Esophagus squamous epithelium (tissue), 5 donors: ENCODE measurements around the gene MPP4. TPM values are rescaled to one million over a fixed set of nuclear protein-coding genes. Genes with fewer than 3 reads are reported as not detected.
"Not testable (repeated sequence)": the region's sequence is repeated elsewhere in the genome, so short reads cannot be mapped to it uniquely, and the experiment has no call there.

Source experiments
- DNase-seq: peaks from one replicate; lab custom pipeline; 2025; lab: John Stamatoyannopoulos, UW
- H3K27ac ChIP-seq, 4 donors: fragments of 200-600 bp; sonication (generic); one replicate each; pipeline ENCODE4 v1.5.1; 2016 to 2019; ENCODE audit warnings: mild to moderate bottlenecking in 1 of 4
- H3K27me3 ChIP-seq, 4 donors: fragments of 200-600 bp; sonication (generic); 1 replicate in 3 of 4; 2 replicates in 1 of 4; pipeline versions ENCODE4 v1.5.1 to v1.6.0; 2017 to 2021; ENCODE audit warnings: antibody characterized with exemption in 1 of 4
- H3K36me3 ChIP-seq, 3 donors: fragments of 200-600 bp; sonication (generic); one replicate each; pipeline ENCODE4 v1.5.1; 2016 to 2019
- H3K4me1 ChIP-seq, 3 donors: fragments of 200-600 bp; sonication (generic); one replicate each; pipeline ENCODE4 v1.5.1; 2017 to 2019
- H3K4me3 ChIP-seq, 4 donors: fragments of 200-600 bp; sonication (generic); 1 replicate in 3 of 4; 2 replicates in 1 of 4; pipeline ENCODE4 v1.5.1; 2016 to 2019; ENCODE audit warnings: mild to moderate bottlenecking in 2 of 4, moderate library complexity in 1 of 4
- H3K9me3 ChIP-seq, 3 donors: fragments of 200-600 bp; sonication (generic); one replicate each; pipeline ENCODE4 v1.5.1; 2016 to 2019
- CTCF ChIP-seq, 6 experiments: fragments of 450-650 bp in 4 of 6; fragments of 200-600 bp in 2 of 6; sonication (generic) in 2 of 6; IDR thresholded peaks; one replicate each; pipeline ENCODE4 v1.5.1; 2016 to 2019; ENCODE audit warnings: antibody characterized with exemption in 6 of 6, mild to moderate bottlenecking in 4 of 6, moderate library complexity in 4 of 6
- POLR2A ChIP-seq, 4 donors: fragments of 450-650 bp; IDR thresholded peaks; one replicate each; pipeline ENCODE4 v1.6.1; 2017; ENCODE audit warnings: antibody characterized with exemption in 4 of 4, mild to moderate bottlenecking in 4 of 4, moderate library complexity in 3 of 4
- WGBS, 2 donors: methylation state at CpG; one replicate each; pipeline ENCODE4 v1.1.5; 2018; 5-methylcytosine and 5-hydroxymethylcytosine counted together
- intact Hi-C: fragments of 100-400 bp; cut with DNase I; formaldehyde crosslinking; loops from one replicate; pipeline ENCODE4 v1.15.0; 2022
- total RNA-seq, 4 donors: library from RNA; depleted of rRNA; stranded (reverse); fragments of >200 nt; gene quantifications; one replicate each; pipeline ENCODE4 v1.1.0, GENCODE V29; 2016
- donor health status: DM: yes; HTN: yes; CAD: no.

Gene MPP4
- total RNA-seq, 4 donors from 2014 or later, result 0.19 TPM; not detected in 3

- 60 to 84% methylated on average over 3 to 6 of the region's 6 CpGs for WGBS, 2 donors
- Histone ChIP-seq H3K36me3 (no peaks in the 10 kb centered on the region), H3K9me3 (no peaks in the 10 kb centered on the region), H3K27ac (no peak overlapping the region), H3K27me3 (peaks cover 0 to 7% (median 0%) of the 10 kb centered on the region in 4 donors), H3K4me1 (no peaks in the 10 kb centered on the region), H3K4me3 (no peak overlapping the region)
- no peak for DNase-seq
- intact Hi-C loops, result no loop called here
- no peak for TF ChIP-seq POLR2A (IDR thresholded peaks at IDR 0.05)
- TF ChIP-seq CTCF (IDR thresholded peaks at IDR 0.05), result no peak
Observed at GRCh38 chr2:201678401-201678800, 20.0 kb downstream of the MPP4 start.

GRCh38 chr2:201675454-201675853 lies 23.0 kb downstream of the MPP4 start:
- Histone ChIP-seq H3K4me1 (no peaks in the 10 kb centered on the region), H3K36me3 (no peaks in the 10 kb centered on the region), H3K27me3 (no peaks in the 10 kb centered on the region), H3K9me3 (no peaks in the 10 kb centered on the region), H3K4me3 (no peak overlapping the region), H3K27ac (no peak overlapping the region)
- TF ChIP-seq CTCF (IDR thresholded peaks at IDR 0.05), result no peak
- no peak for TF ChIP-seq POLR2A (IDR thresholded peaks at IDR 0.05)
- WGBS, 2 donors, result 37 to 57% methylated on average over 3 to 4 of the region's 4 CpGs
- intact Hi-C loops, result no loop called here
- DNase-seq, result no peak

- Histone ChIP-seq H3K9me3 (no peaks in the 10 kb centered on the region), H3K4me3 (no peak overlapping the region), H3K27me3 (no peaks in the 10 kb centered on the region), H3K27ac (no peak overlapping the region), H3K4me1 (no peaks in the 10 kb centered on the region), H3K36me3 (no peaks in the 10 kb centered on the region)
- WGBS, 2 donors, result 71% methylated on average over 3 of the region's 3 CpGs
- intact Hi-C loops, result no loop called here
- DNase-seq, result no peak
- TF ChIP-seq CTCF (IDR thresholded peaks at IDR 0.05), result no peak
- no peak for TF ChIP-seq POLR2A (IDR thresholded peaks at IDR 0.05)
Observed at GRCh38 chr2:201674794-201675193, 23.6 kb downstream of the MPP4 start.

- WGBS, 2 donors, result 53 to 83% methylated on average over 3 of the region's 3 CpGs
- no peak for TF ChIP-seq POLR2A (IDR thresholded peaks at IDR 0.05)
Observed at GRCh38 chr2:201674298-201674697, 24.1 kb downstream of the MPP4 start.

GRCh38 chr2:201673546-201673945 lies 24.9 kb downstream of the MPP4 start:
- no peaks in the 10 kb centered on the region for H3K9me3 ChIP-seq
- no peaks in the 10 kb centered on the region for H3K4me1 ChIP-seq
- 39 to 69% methylated on average over 2 of the region's 2 CpGs for WGBS, 2 donors
- TF ChIP-seq CTCF (IDR thresholded peaks at IDR 0.05) (no peak), POLR2A (IDR thresholded peaks at IDR 0.05) (no peak)
- H3K27me3 ChIP-seq, result no peaks in the 10 kb centered on the region
- no peak overlapping the region for H3K4me3 ChIP-seq
- no peaks in the 10 kb centered on the region for H3K36me3 ChIP-seq
- intact Hi-C loops, result no loop called here
- DNase-seq, result no peak
- no peak overlapping the region for H3K27ac ChIP-seq

More at GRCh38 chr2:201674298-201674697, 24.1 kb downstream of the MPP4 start:
- Histone ChIP-seq H3K4me3 (no peak overlapping the region), H3K9me3 (no peaks in the 10 kb centered on the region), H3K4me1 (no peaks in the 10 kb centered on the region), H3K27me3 (no peaks in the 10 kb centered on the region), H3K36me3 (no peaks in the 10 kb centered on the region), H3K27ac (no peak overlapping the region)
- no peak for DNase-seq
- intact Hi-C loops, result no loop called here

GRCh38 chr2:201671205-201671604 lies 27.2 kb downstream of the MPP4 start:
- H3K4me1 ChIP-seq, H3K9me3 ChIP-seq, H3K27me3 ChIP-seq, intact Hi-C loops, H3K4me3 ChIP-seq, H3K36me3 ChIP-seq, DNase-seq, H3K27ac ChIP-seq: not testable (repeated sequence)
- 39 to 89% methylated on average over 2 of the region's 4 CpGs for WGBS, 2 donors
